H9 (cell line): ENCODE data around the gene GRID2. TPM values are rescaled to one million over a fixed set of nuclear protein-coding genes. Genes with fewer than 3 reads are reported as not detected.

Source experiments
- DNase-seq: peaks from one replicate; pipeline ENCODE4 v3.0.0-alpha.2; 2017
- H2AFZ ChIP-seq: one replicate; pipeline ENCODE4 v1.6.1; 2013; ENCODE audit warnings: mild to moderate bottlenecking, low read length, control low read depth, moderate library complexity
- H2AK5ac ChIP-seq: 2 replicates; pipeline ENCODE4 v1.6.1; 2013; ENCODE audit warnings: low read length, control low read depth, mixed read lengths; ENCODE audit not compliant: insufficient read length
- H2BK120ac ChIP-seq: one replicate; pipeline ENCODE4 v1.6.1; 2013; ENCODE audit warnings: low read depth, mild to moderate bottlenecking, low read length, control low read depth, inconsistent platforms; ENCODE audit not compliant: poor library complexity, severe bottlenecking
- H2BK12ac ChIP-seq: 2 replicates; pipeline ENCODE4 v1.6.1; 2013; ENCODE audit warnings: low read length, control low read depth, mixed read lengths, low read depth; ENCODE audit not compliant: insufficient read length
- H2BK15ac ChIP-seq: 2 replicates; pipeline ENCODE4 v1.6.1; 2013; ENCODE audit warnings: low read depth, low read length, control low read depth
- H2BK20ac ChIP-seq: one replicate; pipeline ENCODE4 v1.6.1; 2013; ENCODE audit warnings: low read depth, mild to moderate bottlenecking, low read length, control low read depth, inconsistent platforms; ENCODE audit not compliant: poor library complexity, severe bottlenecking
- H2BK5ac ChIP-seq: 2 replicates; pipeline ENCODE4 v1.6.1; 2013; ENCODE audit warnings: low read length, control low read depth, mixed read lengths; ENCODE audit not compliant: insufficient read length
- H3K14ac ChIP-seq: 2 replicates; pipeline ENCODE4 v1.6.1; 2013; ENCODE audit warnings: low read length, control low read depth; ENCODE audit not compliant: insufficient read depth
- H3K18ac ChIP-seq: 2 replicates; pipeline ENCODE4 v1.6.1; 2013; ENCODE audit warnings: low read depth, mild to moderate bottlenecking, mixed read lengths, low read length, control low read depth; ENCODE audit not compliant: insufficient read length
- H3K23ac ChIP-seq: 2 replicates; pipeline ENCODE4 v1.6.1; 2013; ENCODE audit warnings: low read length, control low read depth, mixed read lengths, low read depth; ENCODE audit not compliant: insufficient read length
- H3K23me2 ChIP-seq: 2 replicates; pipeline ENCODE4 v1.6.1; 2013; ENCODE audit warnings: low read depth, mild to moderate bottlenecking, mixed read lengths, low read length, control low read depth; ENCODE audit not compliant: insufficient read length, poor library complexity, severe bottlenecking
- H3K27ac ChIP-seq: 2 replicates; pipeline ENCODE4 v1.5.1; 2013; ENCODE audit warnings: low read length, control low read depth, mixed read lengths, low read depth; ENCODE audit not compliant: insufficient read length
- H3K27me3 ChIP-seq: 2 replicates; pipeline ENCODE4 v1.6.1; 2013; ENCODE audit warnings: low read length, control low read depth, inconsistent platforms; ENCODE audit not compliant: insufficient read depth
- H3K4ac ChIP-seq: 2 replicates; pipeline ENCODE4 v1.6.1; 2013; ENCODE audit warnings: low read depth, mild to moderate bottlenecking, control low read depth, inconsistent platforms, low read length, moderate library complexity
- H3K4me1 ChIP-seq: 2 replicates; pipeline ENCODE4 v1.6.1; 2013; ENCODE audit warnings: low read length, control low read depth, inconsistent platforms; ENCODE audit not compliant: insufficient read depth
- H3K4me2 ChIP-seq: 2 replicates; pipeline ENCODE4 v1.6.1; 2013; ENCODE audit warnings: low read length, control low read depth, mixed read lengths; ENCODE audit not compliant: insufficient read length, insufficient read depth
- H3K56ac ChIP-seq: 2 replicates; pipeline ENCODE4 v1.6.1; 2013; ENCODE audit warnings: low read depth, mild to moderate bottlenecking, mixed read lengths, low read length, control low read depth; ENCODE audit not compliant: insufficient read length
- H3K79me1 ChIP-seq: 2 replicates; pipeline ENCODE4 v1.6.1; 2013; ENCODE audit warnings: low read depth, mild to moderate bottlenecking, moderate library complexity, low read length, control low read depth, inconsistent platforms; ENCODE audit not compliant: insufficient read depth, poor library complexity, severe bottlenecking
- H3K79me2 ChIP-seq: 2 replicates; pipeline ENCODE4 v1.6.1; 2013; ENCODE audit warnings: low read length, control low read depth, inconsistent platforms; ENCODE audit not compliant: insufficient read depth
- H3K9ac ChIP-seq: 2 replicates; pipeline ENCODE4 v1.6.1; 2013; ENCODE audit warnings: low read length, control low read depth, mixed read lengths; ENCODE audit not compliant: insufficient read length; ENCODE audit errors: extremely low read depth
- H3K9me3 ChIP-seq: one replicate; pipeline ENCODE4 v1.6.1; 2013; ENCODE audit warnings: low read depth, low read length, inconsistent platforms; ENCODE audit not compliant: control insufficient read depth
- H3T11ph ChIP-seq: one replicate; pipeline ENCODE4 v1.6.1; 2013; ENCODE audit warnings: mild to moderate bottlenecking, low read length, control low read depth, inconsistent platforms
- H4K20me1 ChIP-seq: one replicate; pipeline ENCODE4 v1.6.1; 2013; ENCODE audit not compliant: control insufficient read depth, insufficient read length, insufficient read depth
- H4K5ac ChIP-seq: 2 replicates; pipeline ENCODE4 v1.6.1; 2013; ENCODE audit warnings: low read depth, mild to moderate bottlenecking, mixed read lengths, low read length, control low read depth; ENCODE audit not compliant: insufficient read length
- H4K8ac ChIP-seq: replicated peaks from 2 replicates; pipeline ENCODE4 v1.6.1; 2013; ENCODE audit warnings: low read length, control low read depth, mixed read lengths, low read depth; ENCODE audit not compliant: insufficient read length
- H4K91ac ChIP-seq: 2 replicates; pipeline ENCODE4 v1.6.1; 2013; ENCODE audit warnings: low read depth, mild to moderate bottlenecking, moderate library complexity, mixed read lengths, low read length, control low read depth; ENCODE audit not compliant: insufficient read length
- H3K27ac Mint-ChIP-seq, 3 experiments: 2 replicates in 2 of 3; 3 replicates in 1 of 3; pipeline ENCODE4 v1.8.0; 2020 to 2021; ENCODE audit warnings: mixed read lengths in 3 of 3, mild to moderate bottlenecking in 1 of 3, moderate library complexity in 1 of 3
- H3K27me3 Mint-ChIP-seq: 2 replicates; pipeline ENCODE4 v1.8.0; 2021; ENCODE audit warnings: low read depth, mild to moderate bottlenecking, moderate library complexity, mixed read lengths
- H3K36me3 Mint-ChIP-seq, 3 experiments: 2 replicates in 2 of 3; 3 replicates in 1 of 3; pipeline ENCODE4 v1.8.0; 2020 to 2021; ENCODE audit warnings: low read depth in 3 of 3, mixed read lengths in 3 of 3; ENCODE audit not compliant: insufficient read depth in 1 of 3
- H3K4me1 Mint-ChIP-seq, 2 experiments: 2 replicates each; pipeline ENCODE4 v1.8.0; 2020; ENCODE audit warnings: mixed read lengths in 2 of 2
- H3K4me3 Mint-ChIP-seq, 2 experiments: 2 replicates in 1 of 2; 3 replicates in 1 of 2; pipeline ENCODE4 v1.8.0; 2020 to 2021; ENCODE audit warnings: mild to moderate bottlenecking in 2 of 2, mixed read lengths in 2 of 2, moderate library complexity in 1 of 2
- H3K9me3 Mint-ChIP-seq, 2 experiments: 2 replicates in 1 of 2; 3 replicates in 1 of 2; pipeline ENCODE4 v1.8.0; 2020; ENCODE audit warnings: mild to moderate bottlenecking in 2 of 2, mixed read lengths in 2 of 2, moderate library complexity in 1 of 2
- WGBS: extraction: QIAGEN DNeasy Blood & Tissue Kit; methylation state at CpG from one replicate; pipeline ENCODE4 v1.1.7; 2013; ENCODE audit warnings: missing lambda C conversion rate, low lambda C conversion rate, mixed read lengths; ENCODE audit not compliant: insufficient read length; ENCODE audit errors: extremely low coverage; 5-methylcytosine and 5-hydroxymethylcytosine counted together
- total RNA-seq: library from RNA; stranded (reverse); gene quantifications from 2 replicates; pipeline ENCODE4 v1.2.1, GENCODE V29; 2021
- TF ChIP-seq, protein P1 (sequence below): fragments of 200-600 bp; sonication (generic); conservative IDR thresholded peaks from 3 replicates; pipeline ENCODE4 v1.8.0; 2021; ENCODE audit warnings: antibody characterized with exemption, mild to moderate bottlenecking

GRID2 gene
- total RNA-seq, 1 experiment from 2014 or later, result 21.8 TPM

DNA sequence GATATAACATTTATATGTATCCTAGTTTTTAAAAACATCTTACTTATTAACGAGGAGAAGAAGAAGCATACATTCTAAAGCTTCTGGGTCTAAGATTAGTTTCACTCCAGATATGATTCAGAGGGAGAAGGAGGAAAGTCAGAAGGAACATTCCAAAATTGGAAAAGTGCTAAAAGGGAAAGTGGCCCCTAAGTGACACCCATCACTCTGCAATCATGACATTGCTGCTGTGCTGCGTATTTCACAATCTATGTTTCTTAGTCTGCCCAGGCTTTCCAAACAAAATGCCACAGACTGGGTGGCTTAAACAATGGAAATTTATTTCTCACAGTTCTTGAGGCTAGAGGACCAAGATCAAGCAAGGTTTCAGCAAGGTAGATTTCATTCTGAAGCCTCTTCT is 1452.3 kb downstream of the GRID2 start:
- no CpG with 5 or more reads among the region's 2 CpGs for WGBS
- Histone ChIP-seq H3T11ph (no peak overlapping the region), H3K4me2 (no peak overlapping the region), H3K23ac (no peak overlapping the region), H3K4me1 (no peaks in the 10 kb centered on the region), H3K14ac (no peak overlapping the region), H3K18ac (no peak overlapping the region), H3K4ac (no peak overlapping the region), H3K27me3 (no peaks in the 10 kb centered on the region), H3K9me3 (no peaks in the 10 kb centered on the region), H2BK15ac (no peak overlapping the region), H3K23me2 (no peaks in the 10 kb centered on the region), H2BK20ac (no peak overlapping the region), H4K5ac (no peak overlapping the region), H4K8ac (no peak overlapping the region), H4K91ac (no peak overlapping the region), H2AFZ (no peak overlapping the region), H4K20me1 (no peaks in the 10 kb centered on the region), H2BK12ac (no peak overlapping the region), H3K79me1 (no peaks in the 10 kb centered on the region), H2BK120ac (no peak overlapping the region), H2BK5ac (no peak overlapping the region), H3K27ac (no peak overlapping the region), H3K9ac (no peak overlapping the region), H3K79me2 (no peaks in the 10 kb centered on the region), H3K56ac (no peak overlapping the region), H2AK5ac (no peak overlapping the region)
- no peak overlapping the region for H3K4me3 Mint-ChIP-seq
- H3K27me3 Mint-ChIP-seq, result no peaks in the 10 kb centered on the region
- H3K9me3 Mint-ChIP-seq, result no peaks in the 10 kb centered on the region
- no peaks in the 10 kb centered on the region for H3K4me1 Mint-ChIP-seq
- no peaks in the 10 kb centered on the region for H3K36me3 Mint-ChIP-seq
- H3K27ac Mint-ChIP-seq, result no peak overlapping the region; a peak in 1 of 7 replicates
- TF ChIP-seq, protein P1, sequence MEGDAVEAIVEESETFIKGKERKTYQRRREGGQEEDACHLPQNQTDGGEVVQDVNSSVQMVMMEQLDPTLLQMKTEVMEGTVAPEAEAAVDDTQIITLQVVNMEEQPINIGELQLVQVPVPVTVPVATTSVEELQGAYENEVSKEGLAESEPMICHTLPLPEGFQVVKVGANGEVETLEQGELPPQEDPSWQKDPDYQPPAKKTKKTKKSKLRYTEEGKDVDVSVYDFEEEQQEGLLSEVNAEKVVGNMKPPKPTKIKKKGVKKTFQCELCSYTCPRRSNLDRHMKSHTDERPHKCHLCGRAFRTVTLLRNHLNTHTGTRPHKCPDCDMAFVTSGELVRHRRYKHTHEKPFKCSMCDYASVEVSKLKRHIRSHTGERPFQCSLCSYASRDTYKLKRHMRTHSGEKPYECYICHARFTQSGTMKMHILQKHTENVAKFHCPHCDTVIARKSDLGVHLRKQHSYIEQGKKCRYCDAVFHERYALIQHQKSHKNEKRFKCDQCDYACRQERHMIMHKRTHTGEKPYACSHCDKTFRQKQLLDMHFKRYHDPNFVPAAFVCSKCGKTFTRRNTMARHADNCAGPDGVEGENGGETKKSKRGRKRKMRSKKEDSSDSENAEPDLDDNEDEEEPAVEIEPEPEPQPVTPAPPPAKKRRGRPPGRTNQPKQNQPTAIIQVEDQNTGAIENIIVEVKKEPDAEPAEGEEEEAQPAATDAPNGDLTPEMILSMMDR, result no peak
- no peak for DNase-seq
